ENCODE measurements around the gene DYNC1LI1.
"Not testable (repeated sequence)": the region's sequence is repeated elsewhere in the genome, so short reads cannot be mapped to it uniquely, and the experiment has no call there.

Gene DYNC1LI1

DNA sequence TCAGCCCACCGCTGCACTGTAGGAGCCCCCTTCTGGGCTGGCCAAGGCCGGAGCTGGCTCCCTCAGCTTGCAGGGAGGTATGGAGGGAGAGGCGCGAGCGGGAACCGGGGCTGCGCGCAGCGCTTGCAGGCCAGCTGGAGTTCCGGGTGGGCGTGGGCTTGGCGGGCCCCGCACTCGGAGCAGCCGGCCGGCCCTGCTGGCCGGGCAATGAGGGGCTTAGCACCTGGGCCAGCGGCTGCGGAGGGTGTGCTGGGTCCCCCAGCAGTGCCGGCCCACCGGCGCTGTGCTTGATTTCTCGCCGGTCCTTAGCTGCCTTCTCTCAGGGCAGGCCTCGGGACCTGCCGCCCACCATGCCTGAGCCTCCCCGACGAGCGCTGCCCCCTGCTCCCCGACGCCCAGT, 8.0 kb upstream of the DYNC1LI1 start:
- not testable (repeated sequence) for DNase-seq

DNA sequence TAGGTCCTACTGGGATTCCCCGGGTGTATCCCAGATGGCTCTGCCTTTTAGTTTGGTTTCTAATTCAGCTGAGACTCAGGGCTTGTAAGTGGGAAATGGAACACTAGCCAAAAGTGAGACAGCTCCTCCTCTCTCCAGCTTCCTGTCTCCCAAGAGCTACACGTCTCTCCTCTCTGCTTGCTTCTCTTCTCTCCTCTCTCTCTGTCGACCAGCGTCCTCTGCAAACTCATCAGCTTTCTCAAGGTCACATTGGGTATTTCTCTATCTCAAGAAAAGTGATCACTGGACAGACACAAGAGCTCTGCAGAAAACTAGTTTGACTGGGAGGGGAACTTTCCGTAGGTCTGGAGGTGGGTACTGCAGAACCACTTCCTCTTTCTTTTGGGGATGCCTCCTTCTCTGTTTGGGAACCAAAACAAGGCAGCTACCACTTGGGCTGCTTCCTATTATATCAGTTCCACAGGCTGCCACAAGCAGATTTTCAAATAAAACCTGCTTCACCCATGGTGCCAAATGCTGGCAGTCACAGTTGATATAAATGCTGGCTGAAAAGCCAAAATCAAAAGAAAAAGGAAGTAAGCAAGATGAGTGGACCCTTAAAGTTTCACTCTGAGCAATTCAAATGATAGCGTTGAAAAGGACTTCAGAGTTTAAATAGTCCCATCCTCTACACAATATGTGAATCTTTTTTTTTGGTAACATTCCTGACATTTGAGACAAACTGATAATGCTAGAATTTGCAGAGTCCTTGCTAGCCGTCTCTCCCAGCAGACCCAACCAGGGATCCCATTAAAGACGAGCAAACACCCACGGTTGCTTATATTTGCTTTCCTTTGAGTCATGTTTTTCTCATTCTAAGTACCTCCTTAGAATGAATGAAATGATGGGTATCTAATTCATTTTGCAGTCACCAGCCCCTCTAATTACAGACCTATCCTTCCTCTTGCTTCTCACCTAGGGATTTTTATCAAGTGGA, 7.2 kb upstream of the DYNC1LI1 start:
- DNase-seq, result no peak

- DNase-seq, result no peak
Measured at GRCh38 chr3:32577174-32577573, 6.5 kb upstream of the DYNC1LI1 start.

DNA sequence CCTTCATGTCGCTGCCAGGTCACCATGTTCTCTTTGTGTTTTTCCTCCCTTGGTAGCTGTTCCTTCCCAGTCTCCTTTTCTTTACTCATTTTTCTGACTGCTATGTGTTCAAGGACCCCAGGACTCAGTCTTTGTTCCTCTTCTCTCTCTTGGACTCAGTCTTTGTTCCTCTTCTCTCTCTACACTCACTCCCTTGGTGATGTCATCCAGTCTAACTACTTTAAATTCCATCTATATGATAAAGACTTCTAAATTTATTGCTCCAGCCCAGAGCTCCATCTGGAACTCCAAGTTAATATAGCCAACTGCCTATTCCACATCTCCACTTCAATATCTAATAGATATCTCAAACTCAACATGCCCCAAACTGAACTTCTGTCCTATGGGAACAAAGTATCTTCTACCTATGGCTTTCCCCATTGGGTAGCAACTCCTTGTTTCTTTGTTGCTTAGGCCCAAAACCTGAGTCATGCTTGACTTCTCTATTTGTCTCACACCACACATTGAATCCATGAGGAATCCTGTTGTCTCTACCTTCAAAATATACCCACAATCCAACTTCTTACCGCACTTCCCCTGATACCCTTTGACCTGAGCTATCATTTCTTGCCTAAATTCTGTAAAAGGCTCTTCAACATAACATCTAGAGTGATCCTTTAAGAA, 4.9 kb upstream of the DYNC1LI1 start:
- DNase-seq, result no peak

- DNase-seq, result no peak
Measured at GRCh38 chr3:32571192-32571485, 481 bp upstream of the DYNC1LI1 start.

DNA sequence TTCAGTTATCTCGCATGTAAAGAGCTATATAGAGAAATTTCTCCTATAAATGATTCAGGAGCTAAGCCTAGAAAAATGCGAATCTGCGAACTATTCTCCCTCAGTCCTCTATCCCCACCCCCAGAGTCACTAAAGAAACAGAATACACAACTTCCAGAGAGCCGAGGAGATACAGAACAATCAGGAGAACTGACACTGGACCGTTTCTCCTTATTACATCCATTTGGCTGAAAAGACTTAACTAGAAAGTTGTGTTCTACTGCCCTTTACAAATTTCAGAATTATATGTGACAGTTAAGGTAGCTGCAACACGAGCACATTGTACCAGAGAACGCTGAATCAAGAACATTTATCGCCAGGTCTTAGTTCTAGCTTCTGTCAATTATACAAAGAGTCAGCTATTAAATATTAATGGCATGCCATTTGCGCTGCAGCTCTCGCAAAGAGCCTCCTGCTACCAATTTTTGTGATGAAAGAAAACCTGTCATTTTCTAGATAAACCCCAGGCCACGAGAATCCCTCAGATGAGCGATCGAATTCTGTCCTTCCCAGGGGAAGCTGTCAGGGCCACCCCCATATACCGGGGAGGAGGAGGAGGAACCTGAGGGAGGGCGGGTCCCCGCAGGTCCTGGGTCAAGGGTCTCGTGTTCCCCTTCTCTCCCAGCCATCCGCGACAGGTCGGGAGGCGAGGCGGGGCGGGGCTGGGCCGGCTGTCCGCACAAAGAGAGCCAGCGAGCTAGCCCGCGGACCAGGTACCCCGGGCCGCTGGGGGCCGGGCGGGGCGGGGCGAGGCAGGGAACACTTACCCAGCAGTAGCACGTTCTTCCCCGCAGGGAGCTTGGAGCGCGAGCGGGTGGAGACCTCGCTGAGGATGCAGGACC, 878 bp downstream of the DYNC1LI1 start:
- DNase-seq, result no peak

GRCh38 chr3:32568953-32569352, 1.7 kb downstream of the DYNC1LI1 start:
- DNase-seq, result no peak

DNA sequence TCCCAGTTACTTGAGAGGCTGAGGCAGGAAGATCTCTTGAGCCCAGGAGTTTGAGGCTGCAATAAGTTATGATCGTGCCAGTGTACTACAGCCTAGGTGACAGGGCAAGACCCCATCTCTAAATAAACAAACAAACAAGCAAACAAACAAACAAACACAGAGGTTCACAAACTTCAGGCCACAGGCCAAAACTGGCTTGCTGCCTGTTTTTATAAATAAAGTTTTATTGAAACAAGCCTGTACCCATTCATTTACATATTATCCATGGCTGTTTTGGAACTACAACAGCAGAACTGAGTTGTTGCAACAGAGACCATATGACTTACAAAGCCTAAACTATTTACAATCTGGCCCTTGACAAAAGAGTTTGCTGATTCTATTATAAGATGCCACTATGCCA, 6.5 kb downstream of the DYNC1LI1 start:
- no peak for DNase-seq

DNA sequence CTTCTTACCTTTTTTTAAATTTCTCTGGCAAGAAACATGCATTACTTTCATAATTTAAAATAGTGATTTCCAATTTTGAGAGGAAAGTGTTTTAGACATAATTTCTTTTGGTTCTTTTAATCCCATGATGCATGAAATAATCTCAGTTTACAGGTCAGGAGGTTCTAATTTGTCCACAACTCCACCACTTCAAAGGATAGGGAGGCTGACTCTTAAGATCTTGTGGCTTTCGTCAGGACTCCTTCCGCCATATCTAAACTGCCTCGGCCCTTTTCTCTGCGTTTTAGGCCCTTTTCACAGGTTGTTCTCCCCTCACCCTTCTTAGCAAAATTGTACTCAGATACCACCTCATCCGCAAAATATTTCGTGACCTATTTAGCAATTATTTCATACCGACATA, 8.0 kb downstream of the DYNC1LI1 start:
- no peak for DNase-seq

DNA sequence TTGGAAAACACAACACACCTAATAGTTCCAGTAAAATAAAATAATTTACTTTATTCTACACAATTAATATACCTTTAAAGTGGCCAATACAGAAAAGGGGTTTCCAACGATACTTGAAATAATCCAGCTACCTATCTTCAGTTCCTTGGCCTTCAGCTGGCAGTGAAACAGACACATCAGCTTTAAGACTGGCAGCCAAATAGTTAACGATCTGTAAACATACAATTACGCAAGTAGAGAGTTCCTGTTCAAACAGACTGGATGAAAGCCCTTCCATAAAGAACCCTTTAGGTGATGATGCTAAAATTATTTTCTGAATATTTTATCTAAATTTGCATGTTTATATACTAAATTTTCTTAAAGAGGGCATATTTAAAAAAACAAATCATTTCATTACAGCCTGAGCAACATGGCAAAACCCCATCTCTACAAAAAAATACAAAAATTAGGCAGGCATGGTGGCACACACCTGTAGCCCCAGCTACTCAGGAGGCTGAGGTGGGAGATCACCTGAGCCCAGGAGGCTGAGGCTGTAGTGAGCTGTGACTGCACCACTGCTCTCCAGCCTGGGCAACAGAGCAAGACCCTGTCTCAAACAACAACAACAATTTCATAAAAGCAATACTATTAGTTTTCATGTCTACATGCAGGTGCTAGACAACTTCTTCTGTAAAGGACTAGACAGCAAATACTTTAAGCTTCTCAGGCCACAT, 12.9 kb downstream of the DYNC1LI1 start:
- DNase-seq, result no peak

DNA sequence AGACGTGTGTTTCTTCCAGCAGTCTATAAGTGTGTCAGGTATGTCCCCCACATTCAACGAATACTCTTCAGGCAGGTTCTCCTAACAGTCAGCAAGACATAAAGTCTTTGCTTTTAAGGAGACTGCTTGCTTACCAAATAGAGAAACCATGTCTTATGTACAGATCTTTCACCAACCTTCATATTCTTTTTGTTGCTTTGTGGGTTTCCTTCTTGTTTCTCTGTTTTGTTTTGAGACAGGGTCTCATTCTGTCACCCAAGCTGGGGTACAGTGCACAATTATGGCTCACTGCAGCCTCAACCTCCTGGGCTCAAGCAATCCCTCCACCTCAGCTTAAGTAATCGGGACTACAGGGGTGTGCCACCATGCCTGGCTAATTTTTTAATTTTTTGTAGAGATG, 14.3 kb downstream of the DYNC1LI1 start:
- no peak for DNase-seq

DNA sequence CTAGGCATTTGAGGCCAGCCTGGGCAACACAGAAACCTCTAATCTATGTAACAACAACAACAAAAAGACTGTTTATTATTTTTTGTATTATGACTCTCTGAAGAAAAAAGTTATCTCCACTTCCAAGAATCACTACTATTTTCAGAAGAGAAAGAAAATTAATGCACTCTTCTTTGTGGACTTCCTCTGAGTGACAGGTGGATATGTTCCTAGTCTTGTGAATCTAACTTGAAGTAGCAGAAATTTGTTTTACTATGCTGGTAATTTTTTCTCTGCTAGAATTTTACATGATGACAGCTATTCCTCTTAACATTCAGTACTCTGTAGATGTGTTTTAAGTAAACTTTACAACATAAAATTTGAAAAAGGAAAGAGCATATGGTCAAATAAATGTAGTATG, 16.7 kb downstream of the DYNC1LI1 start:
- no peak for DNase-seq

DNA sequence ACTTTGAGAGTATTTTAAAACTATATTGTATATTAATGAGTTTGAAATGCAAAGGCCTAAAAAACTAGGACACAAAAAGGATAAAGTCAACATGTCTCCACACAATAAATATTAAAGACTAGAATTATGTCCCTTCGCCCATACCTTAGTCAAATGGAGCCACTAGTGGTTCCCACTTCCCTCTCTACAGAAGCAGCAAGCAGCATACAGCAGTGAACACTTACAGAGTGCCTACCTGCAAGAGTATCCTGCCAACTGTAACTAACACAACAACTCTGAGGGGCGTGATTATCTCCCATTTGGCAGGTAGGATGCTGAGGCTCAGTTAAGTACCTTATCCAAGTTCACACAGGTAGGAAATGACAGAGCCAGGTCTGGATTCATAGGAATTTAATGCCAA, 17.2 kb downstream of the DYNC1LI1 start:
- no peak for DNase-seq

GRCh38 chr3:32552013-32552412, 18.6 kb downstream of the DYNC1LI1 start:
- DNase-seq, result no peak

- DNase-seq, result no peak
Measured at GRCh38 chr3:32551496-32551895, 19.2 kb downstream of the DYNC1LI1 start.

GRCh38 chr3:32551087-32551486, 19.6 kb downstream of the DYNC1LI1 start:
- DNase-seq, result no peak

DNA sequence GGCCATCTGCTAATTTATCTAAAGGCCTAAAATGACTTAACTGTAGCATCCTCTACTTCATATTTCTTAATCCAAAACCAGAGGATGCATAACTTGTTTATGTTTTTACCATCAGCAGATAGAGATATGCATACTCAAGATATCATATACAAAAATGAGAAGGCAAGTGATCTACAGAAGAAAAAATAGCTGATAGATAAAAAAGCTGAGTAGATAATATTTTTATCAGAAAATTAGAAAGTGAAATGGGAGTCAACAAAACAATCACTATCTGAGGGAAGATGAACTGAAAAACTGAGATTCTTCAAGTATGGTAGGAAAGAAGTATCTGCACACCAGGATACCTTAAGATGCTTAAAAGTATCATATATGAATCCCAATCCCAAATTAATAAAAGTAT, 25.4 kb downstream of the DYNC1LI1 start:
- DNase-seq, result no peak

DNA sequence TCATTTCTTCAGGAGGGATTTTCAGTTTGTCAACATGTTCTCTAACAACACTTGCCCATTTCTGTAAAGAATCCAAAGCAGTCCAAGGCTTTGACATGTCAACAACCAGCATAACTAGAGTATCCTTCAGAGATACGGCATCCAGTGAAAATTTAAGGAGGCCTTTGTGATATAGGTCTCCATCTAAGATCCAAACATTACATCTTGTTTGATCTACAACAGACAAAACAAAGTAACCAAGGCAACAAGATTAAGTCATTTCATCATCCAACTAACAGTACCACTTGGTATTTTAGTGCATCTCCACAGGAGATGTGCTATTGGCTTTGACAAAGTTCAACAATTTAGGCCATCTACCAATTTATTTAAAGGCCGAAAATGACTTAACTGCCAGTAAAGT, 25.8 kb downstream of the DYNC1LI1 start:
- no peak for DNase-seq

- DNase-seq, result no peak
Measured at GRCh38 chr3:32542807-32543206, 27.9 kb downstream of the DYNC1LI1 start.

DNA sequence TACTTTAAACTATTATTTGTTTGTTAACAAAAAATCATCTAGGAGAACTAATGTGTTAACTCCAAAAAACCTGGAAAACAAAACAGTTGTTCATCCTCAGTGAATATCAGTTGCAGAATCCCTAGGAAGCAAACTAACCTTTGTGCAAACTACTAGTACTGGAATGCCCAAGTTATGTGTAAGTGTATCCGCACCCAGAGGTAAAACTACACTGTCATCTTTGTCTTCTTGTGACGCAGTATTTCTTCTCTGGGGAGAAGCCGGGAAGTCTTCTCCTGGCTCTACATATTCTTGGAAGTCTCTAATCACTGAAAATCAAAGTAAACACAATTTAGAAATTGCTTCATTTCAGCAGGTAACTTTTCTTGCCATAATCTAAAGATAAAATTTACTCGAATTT, 29.8 kb downstream of the DYNC1LI1 start:
- no peak for DNase-seq

GRCh38 chr3:32532434-32532833, 38.2 kb downstream of the DYNC1LI1 start:
- DNase-seq, result no peak

GRCh38 chr3:32531010-32531647, 39.5 kb downstream of the DYNC1LI1 start:
- no peak for DNase-seq
